G401.6 (cell line): Measurements from ENCODE around the gene CMIP.
"Not testable (repeated sequence)": the region's sequence is repeated elsewhere in the genome, so short reads cannot be mapped to it uniquely, and the experiment has no call there.

Experiments
- FAIRE-seq: peaks from 2 replicates; lab custom pipeline; 2012; peaks lifted over from hg19 to GRCh38; lab: Jason Lieb, UNC

CMIP gene

GRCh38 chr16:81720973-81721906 lies 276.6 kb downstream of the CMIP start:
- FAIRE-seq: no peak

DNA sequence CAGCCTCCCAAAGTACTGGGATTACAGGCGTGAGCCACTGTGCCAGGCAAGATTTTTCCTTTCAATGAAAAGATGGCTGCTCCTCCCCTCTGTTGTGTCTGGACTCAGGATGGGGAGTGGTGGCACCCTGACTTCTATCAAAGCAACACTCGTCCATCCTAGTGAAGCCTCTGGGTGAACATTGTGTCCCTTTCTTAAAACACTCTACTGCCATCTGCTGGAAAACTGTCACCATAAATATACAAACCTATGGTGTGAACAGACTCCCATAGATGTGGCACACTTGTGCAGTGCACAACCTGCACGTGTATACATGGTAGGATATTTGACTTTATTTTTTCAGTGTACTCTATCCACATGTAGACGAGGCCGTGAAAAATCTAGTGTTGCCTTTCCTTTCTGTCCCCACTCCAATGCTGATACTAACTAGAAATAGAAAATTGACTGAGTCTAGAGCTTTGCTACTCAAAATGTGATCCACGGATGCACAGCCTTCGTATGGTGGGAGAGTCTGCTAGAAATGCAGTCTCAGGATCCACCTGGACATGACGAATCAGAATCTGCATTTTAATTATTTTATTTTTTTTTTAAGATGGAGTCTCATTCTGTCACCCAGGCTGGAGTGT lies 278.6 kb downstream of the CMIP start:
- peak; percentile 85 for FAIRE-seq

DNA sequence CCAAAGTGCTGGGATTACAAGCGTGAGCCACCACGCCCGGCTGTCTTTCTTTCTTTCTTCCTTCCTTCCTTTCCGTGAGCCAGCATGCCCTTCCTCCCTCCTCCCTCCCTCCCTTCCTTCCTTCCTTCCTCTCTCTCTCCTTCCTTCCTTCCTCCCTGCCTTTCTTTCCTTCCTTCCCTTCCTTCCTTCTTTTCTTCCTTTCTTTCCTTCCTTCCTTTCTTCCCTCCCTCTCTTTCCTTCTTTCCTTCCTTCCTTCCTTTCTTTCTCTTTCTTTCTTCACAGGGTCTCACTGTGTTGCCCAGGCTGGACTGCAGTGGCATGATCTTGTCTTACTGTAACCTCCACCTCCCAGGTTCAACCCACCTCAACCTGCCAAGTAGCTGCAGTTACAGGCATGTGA lies 283.8 kb downstream of the CMIP start:
- FAIRE-seq: no peak

DNA sequence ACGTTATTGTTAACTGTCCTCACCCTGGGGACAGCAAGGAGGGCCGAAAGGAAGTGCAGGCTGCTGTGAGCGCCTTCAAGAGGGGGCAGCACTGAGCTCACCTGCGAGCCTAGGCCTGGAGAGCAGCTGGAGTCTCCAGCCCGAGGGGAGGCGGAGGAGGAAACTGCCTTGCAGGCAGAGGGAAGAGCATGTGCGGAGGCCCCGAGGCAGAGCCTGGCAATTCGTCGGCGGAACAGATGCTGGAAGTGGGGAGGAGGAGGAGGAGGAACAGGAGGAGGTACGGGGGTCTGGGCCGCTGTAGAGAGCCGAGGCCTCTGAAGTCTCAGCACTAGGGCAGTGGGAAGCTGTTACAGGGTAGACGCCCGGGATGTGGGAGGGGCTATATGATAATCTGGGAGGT lies 284.8 kb downstream of the CMIP start:
- FAIRE-seq: no peak

- no peak for FAIRE-seq
Measured at GRCh38 chr16:81730090-81731051, 285.8 kb downstream of the CMIP start.

GRCh38 chr16:81731649-81732048 lies 287.0 kb downstream of the CMIP start:
- no peak for FAIRE-seq

DNA sequence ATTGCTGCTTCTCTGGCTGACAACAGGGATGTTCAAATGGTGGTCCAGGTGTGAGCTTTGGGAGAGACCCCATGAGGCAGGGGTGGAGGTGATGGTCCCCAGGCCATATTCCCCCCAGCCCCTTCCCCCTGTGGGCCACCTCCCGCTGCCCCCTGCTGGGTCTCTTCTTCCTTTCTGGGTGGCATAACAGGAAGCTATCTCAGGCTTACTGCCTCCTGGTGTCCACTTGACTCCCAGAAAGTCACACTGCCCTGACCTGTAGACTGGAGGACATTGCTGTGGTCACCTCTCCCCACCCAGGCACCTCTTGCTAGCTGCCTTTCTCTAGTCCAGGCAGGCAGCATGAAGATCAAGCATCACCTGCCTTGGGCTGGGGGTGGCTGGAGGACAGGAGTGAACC lies 288.1 kb downstream of the CMIP start:
- no peak for FAIRE-seq

- FAIRE-seq: no peak
Measured at GRCh38 chr16:81733295-81733694, 288.7 kb downstream of the CMIP start.

DNA sequence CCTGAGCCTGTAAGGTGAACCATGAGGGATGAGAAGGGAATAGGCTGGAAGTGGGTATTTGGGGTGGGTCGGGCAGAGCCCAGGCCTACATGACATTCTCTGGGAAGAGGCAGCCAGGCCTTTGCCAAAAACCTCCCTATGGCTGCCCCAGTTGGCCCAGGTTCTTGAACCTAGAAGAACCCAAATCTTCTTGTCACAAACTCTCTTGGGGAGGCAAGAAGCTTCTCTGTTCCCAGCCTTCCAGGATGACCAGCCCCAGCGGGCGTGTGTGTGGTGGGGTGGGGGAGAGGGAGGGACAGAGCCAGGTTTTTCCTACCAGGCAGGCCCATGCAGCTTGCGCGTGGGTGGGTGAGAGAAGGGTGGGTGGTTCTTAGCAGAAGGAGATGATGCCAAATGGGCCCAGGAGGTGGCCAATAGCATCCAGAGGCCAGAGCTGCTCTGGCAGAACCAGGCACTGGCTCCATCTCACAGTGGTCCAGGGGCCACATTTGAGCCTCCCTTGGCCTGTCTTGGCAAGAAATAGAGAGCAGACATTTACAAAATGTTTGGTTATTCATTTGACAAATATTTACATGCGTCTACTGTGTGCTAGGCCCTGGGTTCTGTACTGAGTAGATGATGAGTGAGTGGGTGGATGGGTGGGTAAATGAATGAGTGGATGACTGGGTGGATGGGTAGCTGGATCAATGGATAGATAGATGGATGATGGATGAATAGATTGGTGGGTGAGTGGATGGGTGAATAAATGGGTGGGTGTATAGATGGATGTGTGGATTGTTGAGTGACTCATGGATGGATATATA lies 290.2 kb downstream of the CMIP start:
- FAIRE-seq: no peak

- no peak for FAIRE-seq
Measured at GRCh38 chr16:81737885-81738536, 293.4 kb downstream of the CMIP start.

- FAIRE-seq: no peak
Measured at GRCh38 chr16:81738783-81739496, 294.3 kb downstream of the CMIP start.

DNA sequence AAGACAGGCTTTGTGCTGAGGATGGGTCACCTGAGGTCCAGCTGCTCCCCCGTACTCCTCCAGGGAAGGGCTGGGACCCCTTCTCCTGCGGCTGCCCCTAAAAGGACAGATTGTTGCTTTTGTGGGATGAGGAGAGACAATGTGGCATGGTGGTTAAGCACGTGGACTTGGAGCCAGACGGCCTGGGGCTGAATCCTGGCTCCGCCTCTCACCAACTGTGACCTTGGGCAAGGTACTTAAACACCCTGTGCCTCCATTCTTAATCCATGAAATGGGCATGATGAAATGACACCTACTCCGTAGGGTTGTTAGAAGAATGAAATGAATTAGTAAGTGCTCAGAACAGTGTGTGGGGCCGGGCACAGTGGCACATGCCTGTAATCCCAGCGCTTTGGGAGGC lies 294.9 kb downstream of the CMIP start:
- FAIRE-seq: no peak

- FAIRE-seq: no peak
Measured at GRCh38 chr16:81740169-81740568, 295.6 kb downstream of the CMIP start.

GRCh38 chr16:81741430-81741770 lies 296.8 kb downstream of the CMIP start:
- not testable (repeated sequence) for FAIRE-seq

GRCh38 chr16:81744385-81744784 lies 299.8 kb downstream of the CMIP start:
- no peak for FAIRE-seq

GRCh38 chr16:81744911-81745310 lies 300.3 kb downstream of the CMIP start:
- no peak for FAIRE-seq

DNA sequence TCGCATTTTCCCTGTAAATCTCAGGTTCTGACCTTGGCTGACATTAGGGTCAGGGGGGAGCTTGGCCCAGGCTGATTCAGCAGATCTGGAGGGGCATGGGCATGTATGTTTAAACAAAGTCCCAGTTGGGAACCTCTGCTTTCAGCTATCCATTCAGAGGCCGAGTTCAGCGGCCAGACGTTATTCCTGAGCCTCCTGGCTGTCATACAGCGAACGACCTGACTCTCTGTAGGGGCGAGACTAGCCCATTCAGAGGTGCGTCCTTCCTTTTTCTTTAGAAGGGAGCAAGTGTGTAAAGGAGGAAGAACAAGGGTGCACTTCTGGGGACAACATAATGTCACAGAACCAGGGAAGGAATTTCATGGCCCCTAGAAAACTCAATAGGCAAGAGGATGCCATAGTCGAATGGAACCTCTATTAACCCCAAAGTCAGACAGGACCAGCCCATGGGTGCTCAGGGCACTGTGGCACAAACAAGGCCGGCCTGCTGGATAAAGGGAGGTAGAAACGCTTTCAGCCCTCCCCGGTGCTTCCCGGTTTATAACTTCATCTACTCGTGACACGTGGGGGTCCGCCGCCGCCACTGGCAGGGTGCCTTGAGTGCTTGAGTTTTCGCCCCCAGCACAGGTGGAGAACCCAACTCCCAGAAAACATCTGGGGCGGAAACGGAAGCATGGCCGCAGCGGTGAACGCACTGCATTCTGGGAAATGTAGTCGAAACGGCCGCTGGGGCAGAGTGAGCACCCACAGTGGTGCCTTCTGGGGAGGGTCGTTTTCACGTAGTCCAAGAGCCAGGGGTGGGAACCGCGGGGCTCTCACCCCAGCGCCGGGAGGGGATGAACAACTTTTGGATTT lies 301.3 kb downstream of the CMIP start:
- no peak for FAIRE-seq

GRCh38 chr16:81746566-81746965 lies 302.0 kb downstream of the CMIP start:
- no peak for FAIRE-seq

DNA sequence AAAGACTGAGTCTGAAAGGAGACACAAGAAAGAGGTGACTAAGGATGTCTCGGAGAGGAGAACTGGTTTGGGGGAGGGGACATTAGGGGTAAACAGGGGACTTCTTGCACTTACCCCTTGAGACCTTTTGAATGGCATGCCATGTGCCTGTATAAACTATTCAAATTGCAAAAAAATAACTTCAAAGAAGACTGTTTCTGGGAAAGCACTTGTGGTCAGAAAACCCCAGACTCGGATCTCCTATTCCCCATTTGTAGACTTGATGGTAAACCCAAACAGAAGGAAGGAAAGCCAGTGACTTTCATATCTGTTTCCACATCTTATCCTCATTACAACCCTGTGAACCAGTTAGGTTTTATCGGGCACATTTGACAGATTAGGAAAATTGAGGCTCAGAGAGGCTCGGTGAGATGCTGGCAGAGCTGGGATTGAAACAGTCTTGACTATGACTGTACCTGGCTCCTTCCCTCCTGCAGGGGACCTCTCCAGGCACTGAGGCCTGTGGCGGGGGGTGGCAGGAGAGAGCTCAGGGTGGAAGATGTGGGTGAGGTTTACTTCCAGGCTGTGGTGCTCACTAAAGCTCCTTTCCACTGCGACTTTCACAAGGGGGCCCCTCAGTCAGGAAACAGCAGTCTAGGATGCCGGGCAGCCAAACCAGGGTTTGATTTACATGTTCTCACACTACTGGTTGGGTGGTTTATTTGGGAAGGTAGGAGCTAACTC lies 304.0 kb downstream of the CMIP start:
- no peak for FAIRE-seq
